ENCODE measurements around the gene MAGEB1. TPM values are rescaled to one million over a fixed set of nuclear protein-coding genes. Genes with fewer than 3 reads are reported as not detected.

The MAGEB1 gene
- total RNA-seq, 1 experiment from 2014 or later = not detected

GRCh38 chrX:30278365-30278764 is 31.4 kb downstream of the MAGEB1 start:
- no peaks in the 10 kb centered on the region for H3K36me3 ChIP-seq
- no peaks in the 10 kb centered on the region for H3K9me3 ChIP-seq
- peak; percentile 33 for DNase-seq
- H3K27me3 ChIP-seq = no peaks in the 10 kb centered on the region
- no peak overlapping the region for H3K4me3 ChIP-seq

GRCh38 chrX:30280428-30280827 is 33.5 kb downstream of the MAGEB1 start:
- DNase-seq = no peak
- H3K9me3 ChIP-seq = no peaks in the 10 kb centered on the region
- no peak overlapping the region for H3K4me3 ChIP-seq
- no peaks in the 10 kb centered on the region for H3K36me3 ChIP-seq
- no peaks in the 10 kb centered on the region for H3K27me3 ChIP-seq

- no peaks in the 10 kb centered on the region for H3K27me3 ChIP-seq
- no peaks in the 10 kb centered on the region for H3K36me3 ChIP-seq
- no peaks in the 10 kb centered on the region for H3K9me3 ChIP-seq
- H3K4me3 ChIP-seq = no peak overlapping the region
- DNase-seq = no peak
Measured at GRCh38 chrX:30282527-30282926, 35.6 kb downstream of the MAGEB1 start.

GRCh38 chrX:30283456-30284200 is 36.7 kb downstream of the MAGEB1 start:
- Histone ChIP-seq H3K9me3 (no peaks in the 10 kb centered on the region), H3K36me3 (no peaks in the 10 kb centered on the region), H3K27me3 (no peaks in the 10 kb centered on the region), H3K4me3 (no peak overlapping the region)
- DNase-seq = peak; percentile 53

GRCh38 chrX:30296408-30297254 is 49.7 kb downstream of the MAGEB1 start:
- DNase-seq = no peak
- H3K9me3 ChIP-seq = no peaks in the 10 kb centered on the region
- H3K36me3 ChIP-seq = no peaks in the 10 kb centered on the region
- H3K27me3 ChIP-seq = no peaks in the 10 kb centered on the region
- no peak overlapping the region for H3K4me3 ChIP-seq

- no peak overlapping the region for H3K4me3 ChIP-seq
- H3K9me3 ChIP-seq = no peaks in the 10 kb centered on the region
- no peak for DNase-seq
- no peaks in the 10 kb centered on the region for H3K36me3 ChIP-seq
- no peaks in the 10 kb centered on the region for H3K27me3 ChIP-seq
Measured at GRCh38 chrX:30301208-30301607, 54.3 kb downstream of the MAGEB1 start.

Other genes starting within 250 kb of the MAGEB1 start
- not detected in 2 replicates for gene MAGEB2, start 31.6 kb upstream of the MAGEB1 start, total RNA-seq (2014; rRNA removed; shearing (Covaris generic); ENCODE audit: low replicate concordance)
- gene MAGEB3, start 16.5 kb upstream of the MAGEB1 start, total RNA-seq (2014; rRNA removed; shearing (Covaris generic); ENCODE audit: low replicate concordance) = not detected in 2 replicates
- gene MAGEB4, start 5.1 kb upstream of the MAGEB1 start, total RNA-seq (2014; rRNA removed; shearing (Covaris generic); ENCODE audit: low replicate concordance) = not detected in 2 replicates
- not detected in 2 replicates for gene NR0B1, start 62.2 kb downstream of the MAGEB1 start, total RNA-seq (2014; rRNA removed; shearing (Covaris generic); ENCODE audit: low replicate concordance)